H1 (cell line): ENCODE measurements around the gene ZDHHC11. TPM values are rescaled to one million over a fixed set of nuclear protein-coding genes. Genes with fewer than 3 reads are reported as not detected.

Source experiments
- ASH2L ChIP-seq: fragments of 200-600, 300-600 bp; sonication (generic); IDR thresholded peaks from one replicate; pipeline ENCODE4 v1.7.1; 2017; ENCODE audit warnings: low read length
- CHD1 ChIP-seq: IDR thresholded peaks from 2 replicates; pipeline ENCODE4 v1.6.1; 2012; ENCODE audit warnings: low read depth, low read length, improper control_type of control experiment
- CREB1 ChIP-seq: IDR thresholded peaks from 2 replicates; pipeline ENCODE4 v1.6.1; 2012; ENCODE audit warnings: inconsistent platforms
- KDM5A ChIP-seq: fragments of 200-600 bp; IDR thresholded peaks from 2 replicates; pipeline ENCODE4 v1.7.1; 2012; ENCODE audit warnings: mild to moderate bottlenecking, low read length, inconsistent platforms, mixed read lengths
- RFX5 ChIP-seq: IDR thresholded peaks from 2 replicates; pipeline ENCODE4 v1.6.1; 2011; ENCODE audit warnings: low read depth, low read length, improper control_type of control experiment, borderline replicate concordance
- SIX5 ChIP-seq: IDR thresholded peaks from 2 replicates; pipeline ENCODE4 v1.6.1; 2011; ENCODE audit warnings: mild to moderate bottlenecking, low read depth, low read length
- SP4 ChIP-seq: IDR thresholded peaks from 2 replicates; pipeline ENCODE4 v1.6.1; 2012; ENCODE audit warnings: low read length, inconsistent platforms
- SRF ChIP-seq: IDR thresholded peaks from 2 replicates; pipeline ENCODE4 v1.6.1; 2011; ENCODE audit warnings: mild to moderate bottlenecking, low read depth, low read length, moderate library complexity
- TAF1 ChIP-seq: IDR thresholded peaks from 2 replicates; pipeline ENCODE4 v1.6.1; 2011; ENCODE audit warnings: mild to moderate bottlenecking, low read depth, low read length
- ZNF274 ChIP-seq: IDR thresholded peaks from 2 replicates; pipeline ENCODE4 v1.7.0; 2012; ENCODE audit warnings: low read length, borderline replicate concordance; ENCODE audit errors: extremely low read depth
- polyA plus RNA-seq, 7 experiments: library from polyadenylated mRNA; depleted of rRNA in 3 of 7; stranded (reverse) in 5 of 7; unstranded in 2 of 7; fragments of >200 nt in 5 of 7; fragments of 200-250 nt in 2 of 7; gene quantifications; 1 replicate in 5 of 7; 2 replicates in 1 of 7; 4 replicates in 1 of 7; pipeline versions ENCODE4 v1.2.1 to v1.2.3, GENCODE V29; 2011 to 2013; ENCODE audit warnings: missing spikeins in 2 of 7, mixed read lengths in 2 of 7
- total RNA-seq: library from RNA; stranded (reverse); fragmentation: NEBNext Ultra II Directional; extraction: Animal tissue kit (Norgen Biotek cat#: 25700); gene quantifications from 2 replicates; pipeline ENCODE4 v1.2.1, GENCODE V29; 2021
- TF ChIP-seq, protein P1 (sequence below): fragments of 300-600 bp; sonication (generic); IDR thresholded peaks from 2 replicates; pipeline ENCODE4 v1.7.1; 2012; ENCODE audit warnings: low read length, moderate library complexity, mild to moderate bottlenecking, inconsistent platforms; ENCODE audit not compliant: insufficient replicate concordance
- TF ChIP-seq, protein P2 (sequence below): IDR thresholded peaks from 2 replicates; pipeline ENCODE4 v1.6.1; 2012; ENCODE audit warnings: inconsistent platforms

The ZDHHC11 gene
- total and polyA plus RNA-seq, 2 of the 8 experiments (the other 6 are each of a cell fraction or from before 2014, with no cell fraction given), result 4.7 to 16.6 TPM

DNA sequence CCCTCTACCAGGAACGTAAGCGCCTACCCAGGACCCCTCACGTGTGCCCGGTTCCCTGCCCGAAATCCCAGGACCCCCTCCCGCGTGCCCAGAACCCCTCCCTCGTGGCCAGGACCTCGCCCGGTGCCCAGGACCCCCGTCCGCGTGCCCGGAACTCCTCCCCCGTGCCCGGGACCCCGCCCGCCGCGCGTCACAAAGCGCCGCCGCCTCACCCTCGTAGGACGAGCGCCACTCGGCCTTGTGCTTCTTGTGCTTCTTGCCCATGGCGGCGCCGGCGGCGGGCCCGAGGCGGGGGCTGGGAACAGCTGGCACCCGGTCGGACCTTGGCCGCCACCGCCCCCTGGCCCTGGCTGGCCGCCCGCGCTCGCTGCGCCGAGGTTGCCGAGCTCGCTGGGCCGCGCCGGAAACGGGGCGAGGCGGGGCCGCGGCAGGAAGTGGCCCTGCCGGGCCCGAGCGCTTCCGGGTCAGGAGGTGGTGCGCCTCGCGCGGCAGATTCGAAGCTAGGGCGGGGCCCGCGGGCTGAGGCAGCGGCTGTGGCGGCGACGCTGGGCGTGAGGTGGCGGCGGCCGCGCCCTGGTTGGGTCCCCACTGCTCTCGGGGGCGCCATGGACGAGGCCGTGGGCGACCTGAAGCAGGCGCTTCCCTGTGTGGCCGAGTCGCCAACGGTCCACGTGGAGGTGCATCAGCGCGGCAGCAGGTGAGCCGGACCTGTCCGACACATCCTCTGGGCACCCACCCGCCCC is 41.8 kb upstream of the ZDHHC11 start, which contains the start of the genes BRD9 and TRIP13 (continued):
- TF ChIP-seq, protein P1, sequence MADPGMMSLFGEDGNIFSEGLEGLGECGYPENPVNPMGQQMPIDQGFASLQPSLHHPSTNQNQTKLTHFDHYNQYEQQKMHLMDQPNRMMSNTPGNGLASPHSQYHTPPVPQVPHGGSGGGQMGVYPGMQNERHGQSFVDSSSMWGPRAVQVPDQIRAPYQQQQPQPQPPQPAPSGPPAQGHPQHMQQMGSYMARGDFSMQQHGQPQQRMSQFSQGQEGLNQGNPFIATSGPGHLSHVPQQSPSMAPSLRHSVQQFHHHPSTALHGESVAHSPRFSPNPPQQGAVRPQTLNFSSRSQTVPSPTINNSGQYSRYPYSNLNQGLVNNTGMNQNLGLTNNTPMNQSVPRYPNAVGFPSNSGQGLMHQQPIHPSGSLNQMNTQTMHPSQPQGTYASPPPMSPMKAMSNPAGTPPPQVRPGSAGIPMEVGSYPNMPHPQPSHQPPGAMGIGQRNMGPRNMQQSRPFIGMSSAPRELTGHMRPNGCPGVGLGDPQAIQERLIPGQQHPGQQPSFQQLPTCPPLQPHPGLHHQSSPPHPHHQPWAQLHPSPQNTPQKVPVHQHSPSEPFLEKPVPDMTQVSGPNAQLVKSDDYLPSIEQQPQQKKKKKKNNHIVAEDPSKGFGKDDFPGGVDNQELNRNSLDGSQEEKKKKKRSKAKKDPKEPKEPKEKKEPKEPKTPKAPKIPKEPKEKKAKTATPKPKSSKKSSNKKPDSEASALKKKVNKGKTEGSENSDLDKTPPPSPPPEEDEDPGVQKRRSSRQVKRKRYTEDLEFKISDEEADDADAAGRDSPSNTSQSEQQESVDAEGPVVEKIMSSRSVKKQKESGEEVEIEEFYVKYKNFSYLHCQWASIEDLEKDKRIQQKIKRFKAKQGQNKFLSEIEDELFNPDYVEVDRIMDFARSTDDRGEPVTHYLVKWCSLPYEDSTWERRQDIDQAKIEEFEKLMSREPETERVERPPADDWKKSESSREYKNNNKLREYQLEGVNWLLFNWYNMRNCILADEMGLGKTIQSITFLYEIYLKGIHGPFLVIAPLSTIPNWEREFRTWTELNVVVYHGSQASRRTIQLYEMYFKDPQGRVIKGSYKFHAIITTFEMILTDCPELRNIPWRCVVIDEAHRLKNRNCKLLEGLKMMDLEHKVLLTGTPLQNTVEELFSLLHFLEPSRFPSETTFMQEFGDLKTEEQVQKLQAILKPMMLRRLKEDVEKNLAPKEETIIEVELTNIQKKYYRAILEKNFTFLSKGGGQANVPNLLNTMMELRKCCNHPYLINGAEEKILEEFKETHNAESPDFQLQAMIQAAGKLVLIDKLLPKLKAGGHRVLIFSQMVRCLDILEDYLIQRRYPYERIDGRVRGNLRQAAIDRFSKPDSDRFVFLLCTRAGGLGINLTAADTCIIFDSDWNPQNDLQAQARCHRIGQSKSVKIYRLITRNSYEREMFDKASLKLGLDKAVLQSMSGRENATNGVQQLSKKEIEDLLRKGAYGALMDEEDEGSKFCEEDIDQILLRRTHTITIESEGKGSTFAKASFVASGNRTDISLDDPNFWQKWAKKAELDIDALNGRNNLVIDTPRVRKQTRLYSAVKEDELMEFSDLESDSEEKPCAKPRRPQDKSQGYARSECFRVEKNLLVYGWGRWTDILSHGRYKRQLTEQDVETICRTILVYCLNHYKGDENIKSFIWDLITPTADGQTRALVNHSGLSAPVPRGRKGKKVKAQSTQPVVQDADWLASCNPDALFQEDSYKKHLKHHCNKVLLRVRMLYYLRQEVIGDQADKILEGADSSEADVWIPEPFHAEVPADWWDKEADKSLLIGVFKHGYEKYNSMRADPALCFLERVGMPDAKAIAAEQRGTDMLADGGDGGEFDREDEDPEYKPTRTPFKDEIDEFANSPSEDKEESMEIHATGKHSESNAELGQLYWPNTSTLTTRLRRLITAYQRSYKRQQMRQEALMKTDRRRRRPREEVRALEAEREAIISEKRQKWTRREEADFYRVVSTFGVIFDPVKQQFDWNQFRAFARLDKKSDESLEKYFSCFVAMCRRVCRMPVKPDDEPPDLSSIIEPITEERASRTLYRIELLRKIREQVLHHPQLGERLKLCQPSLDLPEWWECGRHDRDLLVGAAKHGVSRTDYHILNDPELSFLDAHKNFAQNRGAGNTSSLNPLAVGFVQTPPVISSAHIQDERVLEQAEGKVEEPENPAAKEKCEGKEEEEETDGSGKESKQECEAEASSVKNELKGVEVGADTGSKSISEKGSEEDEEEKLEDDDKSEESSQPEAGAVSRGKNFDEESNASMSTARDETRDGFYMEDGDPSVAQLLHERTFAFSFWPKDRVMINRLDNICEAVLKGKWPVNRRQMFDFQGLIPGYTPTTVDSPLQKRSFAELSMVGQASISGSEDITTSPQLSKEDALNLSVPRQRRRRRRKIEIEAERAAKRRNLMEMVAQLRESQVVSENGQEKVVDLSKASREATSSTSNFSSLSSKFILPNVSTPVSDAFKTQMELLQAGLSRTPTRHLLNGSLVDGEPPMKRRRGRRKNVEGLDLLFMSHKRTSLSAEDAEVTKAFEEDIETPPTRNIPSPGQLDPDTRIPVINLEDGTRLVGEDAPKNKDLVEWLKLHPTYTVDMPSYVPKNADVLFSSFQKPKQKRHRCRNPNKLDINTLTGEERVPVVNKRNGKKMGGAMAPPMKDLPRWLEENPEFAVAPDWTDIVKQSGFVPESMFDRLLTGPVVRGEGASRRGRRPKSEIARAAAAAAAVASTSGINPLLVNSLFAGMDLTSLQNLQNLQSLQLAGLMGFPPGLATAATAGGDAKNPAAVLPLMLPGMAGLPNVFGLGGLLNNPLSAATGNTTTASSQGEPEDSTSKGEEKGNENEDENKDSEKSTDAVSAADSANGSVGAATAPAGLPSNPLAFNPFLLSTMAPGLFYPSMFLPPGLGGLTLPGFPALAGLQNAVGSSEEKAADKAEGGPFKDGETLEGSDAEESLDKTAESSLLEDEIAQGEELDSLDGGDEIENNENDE, result no peak
- TF ChIP-seq CREB1 (peak; percentile 83), SRF (no peak), TAF1 (peak; percentile 74), KDM5A (no peak), SP4 (no peak), RFX5 (no peak), ZNF274 (no peak), CHD1 (no peak), ASH2L (peak; percentile 26), SIX5 (no peak)
- TF ChIP-seq, protein P2, sequence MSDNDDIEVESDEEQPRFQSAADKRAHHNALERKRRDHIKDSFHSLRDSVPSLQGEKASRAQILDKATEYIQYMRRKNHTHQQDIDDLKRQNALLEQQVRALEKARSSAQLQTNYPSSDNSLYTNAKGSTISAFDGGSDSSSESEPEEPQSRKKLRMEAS, result peak; percentile 83
